UCSD-AML1 (cell line): Measurements from ENCODE around the gene SLC2A11.
A peak's percentile ranks its signal among the peaks of the same experiment; 100 is the strongest.

Source experiments
- DNase-seq: peaks from one replicate; lab custom pipeline; 2025; ENCODE audit not compliant: unreplicated experiment; lab: John Stamatoyannopoulos, UW

Gene SLC2A11, protein sequence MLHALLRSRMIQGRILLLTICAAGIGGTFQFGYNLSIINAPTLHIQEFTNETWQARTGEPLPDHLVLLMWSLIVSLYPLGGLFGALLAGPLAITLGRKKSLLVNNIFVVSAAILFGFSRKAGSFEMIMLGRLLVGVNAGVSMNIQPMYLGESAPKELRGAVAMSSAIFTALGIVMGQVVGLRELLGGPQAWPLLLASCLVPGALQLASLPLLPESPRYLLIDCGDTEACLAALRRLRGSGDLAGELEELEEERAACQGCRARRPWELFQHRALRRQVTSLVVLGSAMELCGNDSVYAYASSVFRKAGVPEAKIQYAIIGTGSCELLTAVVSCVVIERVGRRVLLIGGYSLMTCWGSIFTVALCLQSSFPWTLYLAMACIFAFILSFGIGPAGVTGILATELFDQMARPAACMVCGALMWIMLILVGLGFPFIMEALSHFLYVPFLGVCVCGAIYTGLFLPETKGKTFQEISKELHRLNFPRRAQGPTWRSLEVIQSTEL

DNA sequence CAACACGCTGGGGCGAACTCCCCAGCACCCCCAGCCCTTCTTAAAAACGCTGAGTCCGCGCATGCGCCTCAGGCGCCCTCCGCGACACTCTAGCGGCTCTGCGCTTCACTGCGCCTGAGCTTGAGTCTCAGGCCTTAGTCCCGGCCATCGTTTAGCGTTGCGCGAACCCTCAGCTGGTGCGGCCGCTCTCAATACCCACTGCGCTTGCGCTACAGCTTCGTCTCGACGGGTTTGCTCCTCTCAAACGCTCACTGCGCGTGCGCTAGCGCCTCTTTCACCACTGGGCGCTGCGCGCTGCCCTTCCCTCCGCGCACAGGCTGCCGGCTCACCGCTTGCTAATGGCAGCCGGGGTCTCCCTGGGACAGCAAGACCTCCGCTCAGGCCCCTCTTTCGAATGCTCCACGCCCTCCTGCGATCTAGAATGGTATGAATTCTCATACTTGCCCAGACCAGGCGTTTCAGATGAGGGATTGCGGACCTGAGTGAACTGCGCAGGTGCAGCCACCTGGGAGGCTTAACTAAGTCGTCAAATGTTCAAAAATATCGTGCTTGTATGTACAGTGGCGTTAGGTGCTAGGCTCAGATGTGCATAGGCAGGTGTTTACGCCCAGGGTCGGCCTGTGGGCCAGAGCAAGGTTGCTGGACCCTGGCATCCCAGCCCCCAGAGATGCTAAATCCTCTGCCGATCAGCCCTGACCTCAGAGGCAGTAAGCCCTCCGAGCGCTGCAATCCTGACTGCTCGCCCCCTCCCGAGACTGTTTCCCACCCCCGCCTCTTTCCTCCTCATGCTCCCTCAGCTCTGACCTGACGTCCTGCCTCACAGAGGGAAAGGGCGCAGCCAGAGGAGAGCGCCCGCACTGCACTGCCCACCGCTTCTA, at the start of gene SLC2A11:
Gene SLC2A11, plus strand, starts transcription at position 270 of the 878 bp plus-strand sequence. Its CDS starts 125 bp downstream, at position 395.
- DNase-seq: peak; percentile 97

DNA sequence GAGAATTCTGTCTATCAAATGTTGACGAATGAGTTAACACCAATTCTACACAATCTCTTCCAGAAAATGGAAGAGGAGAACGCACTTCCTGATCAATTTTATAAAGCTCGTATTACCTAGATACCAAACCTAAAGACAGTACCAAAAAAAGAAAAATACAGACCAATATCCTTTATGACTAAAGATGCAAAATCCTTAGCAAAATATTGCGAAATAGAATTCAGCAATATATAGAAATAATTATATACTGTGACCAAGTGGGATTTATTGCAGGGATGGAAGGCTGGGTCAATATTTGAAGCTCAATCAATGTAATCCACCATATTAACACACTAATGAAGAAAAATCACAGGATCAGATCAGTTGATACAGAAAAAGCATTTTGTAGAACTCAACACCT, 45.3 kb upstream of the SLC2A11 start:
- DNase-seq: no peak

GRCh38 chr22:23815541-23816155, 42.0 kb upstream of the SLC2A11 start:
- DNase-seq: no peak

- DNase-seq: no peak
Observed at GRCh38 chr22:23816156-23816976, 41.3 kb upstream of the SLC2A11 start.

GRCh38 chr22:23817146-23817545, 40.5 kb upstream of the SLC2A11 start:
- DNase-seq: no peak

- DNase-seq: no peak
Observed at GRCh38 chr22:23818541-23818940, 39.1 kb upstream of the SLC2A11 start.

DNA sequence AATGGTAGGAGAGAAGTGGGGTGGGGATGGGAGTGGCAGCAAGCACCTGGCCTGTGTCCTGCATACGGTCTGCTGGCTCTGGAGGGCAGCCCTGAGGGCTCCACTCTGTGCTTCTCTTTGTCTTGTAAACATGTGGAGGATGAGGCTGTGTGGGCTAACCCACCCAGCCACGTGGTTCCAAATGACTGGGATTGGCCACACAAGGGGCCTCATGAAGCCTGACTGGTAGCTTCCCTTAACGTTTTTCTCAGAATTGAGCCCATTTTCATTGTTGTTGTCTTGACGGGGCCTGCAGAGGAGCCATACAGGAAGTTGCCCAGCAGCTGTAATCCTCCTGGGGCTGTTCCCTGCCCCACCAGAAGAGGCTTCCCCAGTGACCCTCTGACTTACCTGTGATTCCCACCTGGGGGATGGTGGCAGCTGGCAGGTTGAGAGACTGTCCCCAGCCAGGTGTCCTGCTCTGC, 36.9 kb upstream of the SLC2A11 start:
- DNase-seq: no peak

- no peak for DNase-seq
Observed at GRCh38 chr22:23822101-23822671, 35.5 kb upstream of the SLC2A11 start.

- no peak for DNase-seq
Observed at GRCh38 chr22:23823331-23823791, 34.3 kb upstream of the SLC2A11 start.

DNA sequence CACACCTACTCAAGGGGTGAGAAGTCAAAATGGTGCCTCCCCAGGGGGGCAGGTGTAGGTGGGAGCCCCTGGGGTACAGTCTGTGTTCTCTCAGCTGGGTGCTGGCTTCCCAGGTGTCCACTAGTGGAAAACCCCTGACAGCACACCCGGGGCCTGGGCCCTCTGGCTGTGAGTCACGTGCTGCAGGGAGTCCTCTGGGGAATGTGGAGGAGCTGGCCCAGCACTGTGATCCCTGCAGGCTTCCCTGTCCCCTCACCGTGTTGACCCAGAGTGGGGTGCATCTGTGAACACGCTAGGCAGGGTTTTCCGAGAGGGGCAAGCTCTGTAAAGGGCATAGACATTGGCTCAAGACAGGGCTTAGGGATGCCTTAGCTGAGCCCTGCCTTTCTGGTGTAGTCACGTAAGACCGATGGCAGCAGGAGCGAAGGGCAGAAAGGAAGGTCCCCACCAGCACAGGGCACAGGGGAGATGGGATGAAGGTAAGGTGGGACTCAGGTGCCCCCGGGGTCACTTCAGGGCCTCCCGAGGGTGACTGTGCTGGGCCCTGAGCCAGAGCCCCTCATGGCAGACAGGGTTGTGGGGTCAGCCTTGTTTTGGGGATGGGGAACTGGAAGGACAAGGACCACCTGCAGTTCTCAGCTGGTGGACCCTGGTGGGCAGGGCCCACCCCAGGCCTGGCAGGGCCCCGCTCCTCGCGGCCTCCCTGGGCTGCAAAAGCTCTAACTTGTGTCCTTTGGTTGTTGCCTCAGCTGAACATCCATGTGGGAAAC, 33.0 kb upstream of the SLC2A11 start:
- no peak for DNase-seq

DNA sequence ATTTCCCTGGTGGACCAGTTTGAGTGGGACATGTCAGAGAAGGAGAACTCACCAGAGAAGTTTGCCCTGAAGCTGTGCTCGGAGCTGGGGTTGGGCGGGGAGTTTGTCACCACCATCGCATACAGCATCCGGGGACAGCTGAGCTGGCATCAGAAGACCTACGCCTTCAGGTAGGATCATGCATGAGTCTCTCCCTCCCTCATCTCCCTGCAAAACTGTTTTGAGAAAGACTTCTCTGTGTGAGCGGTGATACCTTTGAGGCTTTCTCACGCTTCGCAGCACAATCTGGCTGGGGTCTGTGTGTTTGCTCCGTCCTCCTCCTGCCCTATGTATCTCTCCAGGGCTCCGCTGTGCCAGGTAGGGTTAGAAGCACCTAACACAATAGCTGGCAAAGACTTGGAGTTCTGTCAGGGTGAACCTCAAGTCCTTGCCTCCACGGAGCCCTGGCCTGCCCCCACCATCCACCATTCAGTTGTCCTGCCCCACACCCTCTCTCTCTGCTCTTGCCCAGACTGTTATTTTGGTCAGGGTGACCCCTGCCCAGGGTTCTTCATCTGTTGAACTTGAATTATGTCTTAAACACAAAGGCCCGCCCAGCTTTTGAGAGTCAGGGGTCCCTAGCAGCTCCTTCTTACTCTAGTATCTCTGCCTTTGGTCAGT, 32.3 kb upstream of the SLC2A11 start:
- DNase-seq: no peak

DNA sequence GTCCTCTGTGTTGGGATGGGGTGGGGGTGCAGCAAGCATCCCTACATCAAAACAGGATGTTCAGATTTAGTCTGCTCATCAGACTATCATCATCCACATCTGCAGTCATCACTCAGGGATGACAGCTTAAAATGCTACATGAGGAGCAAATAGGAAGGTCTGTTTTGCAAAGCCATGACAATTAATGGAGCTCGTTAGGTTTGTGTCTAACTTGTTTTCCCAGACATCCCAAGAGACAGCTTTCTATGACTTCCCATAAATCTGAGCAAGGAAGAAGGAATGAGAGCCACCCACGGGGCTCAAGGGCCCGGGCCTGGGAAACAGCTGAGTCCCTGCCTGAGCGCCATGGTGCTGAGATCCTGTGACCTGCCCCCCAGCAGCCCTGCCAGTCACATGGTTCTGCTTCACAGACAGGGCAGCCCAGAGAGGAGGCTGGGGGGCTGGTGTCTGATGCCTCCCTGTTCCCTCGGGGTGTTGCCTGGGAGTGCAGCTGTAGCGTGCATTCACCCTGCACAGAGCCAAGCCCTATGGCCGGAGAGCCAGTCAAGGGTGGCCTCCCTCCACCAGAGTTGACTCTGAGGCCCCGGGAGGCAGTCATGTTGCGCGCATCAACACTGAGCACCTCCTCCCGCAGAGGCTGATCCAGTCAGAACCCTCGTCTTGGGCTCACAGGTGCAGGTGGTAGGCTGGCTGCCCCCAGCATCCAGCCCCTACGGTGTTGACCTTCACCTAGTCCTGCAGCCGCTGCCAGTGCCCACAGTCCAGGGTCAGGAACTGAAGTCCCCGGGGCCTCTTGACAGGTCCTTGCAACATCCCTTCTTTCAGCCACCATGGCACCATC, 30.9 kb upstream of the SLC2A11 start:
- DNase-seq: no peak

DNA sequence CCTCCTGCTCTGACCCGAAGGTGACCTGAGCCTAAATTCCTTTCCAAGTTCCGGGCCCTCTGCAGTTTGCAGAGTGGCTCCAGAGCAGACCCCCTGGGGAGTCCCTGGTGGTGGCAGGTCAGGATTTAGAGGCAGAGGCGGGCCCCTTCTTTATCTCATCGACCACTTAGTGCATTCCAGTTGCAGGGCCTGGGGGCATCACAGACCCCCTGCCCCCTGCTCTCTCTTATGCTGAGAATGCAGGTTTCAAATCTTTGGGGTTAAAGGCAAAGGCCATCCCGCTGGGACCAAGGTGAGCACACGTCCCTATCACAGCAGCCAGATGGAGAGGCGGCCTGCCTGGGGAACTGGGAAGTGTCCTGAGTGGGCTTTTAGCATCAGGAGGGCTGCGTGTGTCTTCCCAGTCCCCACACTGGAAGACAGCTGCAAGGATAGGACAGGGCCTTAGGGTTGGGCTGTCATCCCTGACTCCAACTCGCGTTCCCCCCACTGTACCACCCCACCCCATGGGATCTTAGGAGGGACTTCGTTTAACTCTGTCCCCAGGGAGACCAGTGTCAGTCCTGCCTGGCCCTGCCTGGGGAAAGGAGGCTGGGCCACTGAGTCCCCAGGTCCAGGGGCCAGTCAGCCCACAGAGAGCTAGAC, 30.2 kb upstream of the SLC2A11 start:
- no peak for DNase-seq

DNA sequence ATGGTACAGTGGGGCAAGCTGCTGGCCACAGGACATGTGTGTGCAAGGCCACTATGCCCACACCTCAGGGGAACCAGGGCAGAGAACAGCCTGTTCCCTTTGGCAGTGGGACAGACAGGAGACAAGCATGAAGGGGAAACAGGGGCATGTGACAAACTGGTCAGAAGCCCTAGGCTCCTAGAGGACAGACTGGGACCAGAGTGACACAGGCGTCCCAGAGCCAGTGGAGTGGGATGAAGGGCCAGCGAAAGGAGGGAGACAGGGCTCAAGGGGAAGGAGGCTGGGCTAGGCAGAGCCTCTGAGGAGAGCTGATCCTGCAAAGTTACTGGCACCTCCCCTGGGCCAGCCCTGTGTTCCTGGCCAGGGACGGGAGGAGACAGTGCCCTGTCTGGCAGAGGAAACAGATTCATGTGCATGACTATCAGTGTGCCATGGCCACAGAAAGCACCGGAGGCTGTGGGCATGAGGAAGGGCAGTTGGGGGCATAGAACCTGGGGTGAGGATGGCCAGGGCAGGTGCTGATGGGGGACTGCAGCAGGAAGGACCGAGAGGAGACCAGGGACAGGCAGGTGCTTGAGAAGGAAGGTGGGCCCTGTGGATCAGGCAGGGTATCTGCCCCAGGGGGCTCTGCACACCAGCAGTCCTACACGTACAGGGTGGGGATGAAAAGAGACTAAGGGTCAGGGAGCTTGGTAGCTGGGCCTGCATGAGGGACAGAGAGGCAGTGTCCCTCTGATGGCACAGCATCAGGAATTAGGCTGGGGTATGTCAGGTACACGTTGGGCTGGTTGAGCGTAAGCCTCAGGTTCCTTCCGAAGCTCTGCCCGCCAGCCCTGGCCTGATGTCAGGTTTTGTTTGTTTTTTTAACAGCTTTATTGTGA, 28.6 kb upstream of the SLC2A11 start:
- DNase-seq: no peak

GRCh38 chr22:23829845-23830372, 27.8 kb upstream of the SLC2A11 start:
- DNase-seq: no peak

DNA sequence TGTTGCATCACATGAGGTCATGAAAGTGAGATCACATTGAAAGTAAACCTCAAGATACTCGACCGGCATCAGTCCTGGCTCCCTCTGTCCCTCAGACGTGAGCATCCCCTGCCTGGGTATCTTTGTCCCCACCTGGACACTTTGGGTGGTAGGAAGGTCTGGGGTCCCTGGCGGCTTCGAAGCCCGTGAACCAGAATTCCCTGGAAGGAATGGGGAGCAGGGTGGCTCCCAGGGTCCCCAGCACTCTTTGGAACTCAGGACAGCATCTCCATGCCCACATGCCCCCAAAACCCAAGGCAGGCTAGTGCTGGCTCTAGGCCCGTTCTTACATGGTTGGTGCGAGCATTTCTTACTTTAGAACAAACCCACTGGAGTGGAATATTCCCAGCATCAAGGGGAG, 26.4 kb upstream of the SLC2A11 start:
- no peak for DNase-seq
